Retinal pigment epithelial cell (primary cell): ENCODE results near the gene LDHAL6A.

Experiments used
- DNase-seq: peaks from one replicate; pipeline ENCODE4 v3.0.0-alpha.2; 2010; ENCODE audit warnings: low read depth
- H3K4me3 ChIP-seq: 2 replicates; pipeline ENCODE4 v1.5.1; 2011; ENCODE audit warnings: mild to moderate bottlenecking, low read length, control low read depth, moderate library complexity
- TF ChIP-seq, protein P1 (sequence below): conservative IDR thresholded peaks from 2 replicates; pipeline ENCODE4 v1.5.1; 2011; ENCODE audit warnings: low read depth, low read length, control low read depth, inconsistent platforms

Gene LDHAL6A

DNA sequence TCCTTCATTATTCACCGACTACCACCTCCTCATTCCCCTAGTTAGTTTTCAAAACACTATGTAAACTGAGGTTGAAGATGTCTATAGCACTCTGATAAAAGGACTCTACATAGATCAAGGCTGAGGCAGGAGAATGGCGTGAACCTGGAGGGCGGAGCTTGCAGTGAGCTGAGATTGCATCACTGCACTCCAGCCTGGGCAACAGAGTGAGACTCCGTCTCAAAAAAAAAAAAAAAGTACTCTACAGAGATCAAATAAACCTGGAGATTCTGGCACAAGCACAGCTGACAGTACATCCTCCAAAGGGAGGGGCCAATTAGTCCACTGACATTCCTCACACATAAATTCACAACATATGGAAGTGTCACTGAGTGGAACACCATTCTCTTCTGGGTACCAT, 40.0 kb downstream of the LDHAL6A start:
- H3K4me3 ChIP-seq = no peak overlapping the region
- no peak for DNase-seq
- TF ChIP-seq, protein P1, sequence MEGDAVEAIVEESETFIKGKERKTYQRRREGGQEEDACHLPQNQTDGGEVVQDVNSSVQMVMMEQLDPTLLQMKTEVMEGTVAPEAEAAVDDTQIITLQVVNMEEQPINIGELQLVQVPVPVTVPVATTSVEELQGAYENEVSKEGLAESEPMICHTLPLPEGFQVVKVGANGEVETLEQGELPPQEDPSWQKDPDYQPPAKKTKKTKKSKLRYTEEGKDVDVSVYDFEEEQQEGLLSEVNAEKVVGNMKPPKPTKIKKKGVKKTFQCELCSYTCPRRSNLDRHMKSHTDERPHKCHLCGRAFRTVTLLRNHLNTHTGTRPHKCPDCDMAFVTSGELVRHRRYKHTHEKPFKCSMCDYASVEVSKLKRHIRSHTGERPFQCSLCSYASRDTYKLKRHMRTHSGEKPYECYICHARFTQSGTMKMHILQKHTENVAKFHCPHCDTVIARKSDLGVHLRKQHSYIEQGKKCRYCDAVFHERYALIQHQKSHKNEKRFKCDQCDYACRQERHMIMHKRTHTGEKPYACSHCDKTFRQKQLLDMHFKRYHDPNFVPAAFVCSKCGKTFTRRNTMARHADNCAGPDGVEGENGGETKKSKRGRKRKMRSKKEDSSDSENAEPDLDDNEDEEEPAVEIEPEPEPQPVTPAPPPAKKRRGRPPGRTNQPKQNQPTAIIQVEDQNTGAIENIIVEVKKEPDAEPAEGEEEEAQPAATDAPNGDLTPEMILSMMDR = no peak

DNA sequence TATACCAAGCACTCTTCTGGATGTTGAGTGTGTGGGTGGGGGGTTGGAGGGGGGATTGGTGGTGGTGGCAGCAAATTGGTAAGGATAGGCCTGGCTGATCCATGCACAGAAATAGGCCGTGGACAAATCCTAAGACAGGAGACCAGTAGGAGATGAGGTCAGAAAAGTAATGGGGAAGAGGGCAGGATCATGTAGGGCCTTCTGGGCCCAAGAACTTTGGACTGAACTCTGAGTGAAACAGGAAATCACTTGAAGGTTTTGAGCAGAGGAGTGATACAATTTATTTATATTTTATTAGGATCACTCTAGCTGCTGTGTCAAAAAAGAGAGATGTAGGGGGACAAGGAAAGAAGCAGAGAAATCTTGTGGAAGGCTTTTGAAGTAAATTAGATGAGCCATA, 42.4 kb downstream of the LDHAL6A start:
- TF ChIP-seq, protein P1 = no peak
- DNase-seq = no peak
- H3K4me3 ChIP-seq = no peak overlapping the region

DNA sequence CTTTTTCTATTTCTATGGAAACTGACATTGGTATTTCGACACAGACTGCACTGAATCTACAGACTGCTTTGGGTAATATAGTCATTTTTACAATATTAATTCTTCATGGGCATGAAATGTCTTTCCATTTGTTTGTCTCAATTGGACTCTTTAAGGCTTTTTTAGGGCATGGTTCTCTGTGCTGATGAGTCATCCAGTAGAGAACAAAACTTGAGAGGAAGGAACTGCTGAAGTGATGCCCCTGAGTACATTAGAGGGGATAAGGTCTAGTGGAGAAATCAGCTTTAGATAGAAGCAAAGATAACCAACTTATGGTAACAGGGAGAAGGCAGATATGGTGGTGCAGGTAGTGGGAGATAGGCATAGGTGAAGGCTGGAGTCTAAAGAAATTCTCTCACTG, 46.0 kb downstream of the LDHAL6A start:
- no peak overlapping the region for H3K4me3 ChIP-seq
- TF ChIP-seq, protein P1 = no peak
- DNase-seq = no peak

DNA sequence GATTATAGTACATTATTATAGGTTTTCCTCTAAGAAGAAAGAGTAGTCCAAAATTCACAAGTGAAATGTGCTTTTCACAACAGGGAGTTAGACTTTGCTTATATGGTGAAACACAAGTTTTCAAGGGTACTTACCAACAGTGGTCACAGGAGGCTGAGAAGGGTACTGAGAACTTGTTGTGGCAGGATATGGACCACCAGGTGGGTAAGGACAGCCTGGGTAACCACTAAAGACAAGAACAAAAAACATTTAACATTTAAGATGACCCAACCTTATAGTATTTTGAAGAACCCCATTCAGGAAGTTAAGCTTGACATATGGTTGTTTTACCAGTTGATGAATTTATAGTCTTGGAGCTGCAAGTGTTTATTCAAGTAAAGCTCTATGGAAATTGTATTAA, 46.7 kb downstream of the LDHAL6A start:
- DNase-seq = no peak
- TF ChIP-seq, protein P1 = no peak
- no peak overlapping the region for H3K4me3 ChIP-seq

DNA sequence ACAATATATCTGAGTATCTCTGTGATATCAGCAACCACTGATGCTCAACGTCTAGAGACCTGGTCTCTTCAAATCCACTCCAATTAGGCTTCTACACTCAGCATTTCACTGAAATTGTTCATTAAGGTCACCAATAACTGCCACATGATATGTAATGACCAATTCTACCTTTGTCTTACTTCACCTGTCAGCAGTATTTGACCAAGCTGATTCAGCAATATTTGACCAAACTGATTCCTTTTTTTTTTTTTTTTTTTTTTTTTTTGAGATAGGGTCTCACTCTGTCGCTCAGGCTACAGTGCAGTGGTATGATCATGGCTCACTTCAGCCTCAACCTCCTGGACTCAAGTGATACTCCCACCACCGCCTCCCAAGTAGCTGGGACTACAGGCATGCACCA, 65.5 kb downstream of the LDHAL6A start:
- TF ChIP-seq, protein P1 = no peak
- no peak for DNase-seq
- H3K4me3 ChIP-seq = no peak overlapping the region

DNA sequence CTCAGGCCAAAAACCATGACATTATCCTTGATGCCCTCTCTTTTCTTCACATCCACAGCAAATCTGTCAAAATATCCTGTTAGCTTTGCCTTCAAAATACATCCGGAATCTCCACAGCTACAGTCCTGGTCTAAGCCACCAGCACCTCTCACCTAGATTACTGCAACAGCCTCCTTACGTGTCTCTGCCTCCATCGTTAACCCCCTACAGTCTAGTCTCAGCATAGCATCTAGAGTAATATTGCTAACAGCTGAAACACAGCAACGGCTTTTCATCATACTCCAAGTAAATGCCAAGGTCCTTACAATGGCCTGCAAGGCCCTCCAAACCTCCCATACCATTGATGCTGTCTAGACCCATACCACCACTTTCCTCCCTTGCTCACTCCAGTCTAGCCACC, 66.7 kb downstream of the LDHAL6A start:
- DNase-seq = no peak
- TF ChIP-seq, protein P1 = no peak
- H3K4me3 ChIP-seq = no peak overlapping the region

DNA sequence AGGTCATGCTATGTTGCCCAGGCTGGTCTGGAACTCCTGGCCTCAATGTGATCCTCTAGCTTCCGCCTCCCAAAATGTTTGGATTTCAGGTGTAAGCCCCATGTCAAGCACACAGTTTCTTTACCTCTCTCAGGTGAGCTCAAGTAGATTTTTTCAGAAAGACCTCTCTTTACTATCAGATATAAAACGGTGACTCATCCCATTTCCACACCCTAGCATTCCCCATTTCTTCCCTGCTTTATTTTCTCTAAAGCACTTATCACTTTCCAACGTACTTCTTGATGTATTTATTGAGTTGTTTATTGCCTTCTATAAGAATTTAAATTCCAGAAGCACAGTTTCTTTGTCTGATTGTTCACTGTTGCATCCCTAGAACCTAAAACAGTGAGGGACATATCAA, 67.4 kb downstream of the LDHAL6A start:
- H3K4me3 ChIP-seq = no peak overlapping the region
- no peak for DNase-seq
- TF ChIP-seq, protein P1 = no peak
